Naive thymus-derived CD4-positive, alpha-beta T cell (primary cell): ENCODE data around the gene HOXB3. TPM values are rescaled to one million over a fixed set of nuclear protein-coding genes. Genes with fewer than 3 reads are reported as not detected.
"Not testable (repeated sequence)": the region's sequence is repeated elsewhere in the genome, so short reads cannot be mapped to it uniquely, and the experiment has no call there.

Experiments used
- ATAC-seq: fragments of 150-1000 bp; cut with Tn5 transposase; 2 replicates; pipeline ENCODE4 v1.10.0; 2021; ENCODE audit warnings: mild to moderate bottlenecking, moderate library complexity
- CTCF ChIA-PET: fragments of 350-600 bp; sonication (Branson Sonifier 250); formaldehyde crosslinking; loops from one replicate; lab custom pipeline; 2021; ENCODE audit warnings: antibody characterized with exemption; lab: Charles Lee
- POLR2A ChIA-PET: fragments of 350-600 bp; sonication (Branson Sonifier 250); formaldehyde crosslinking; loops from one replicate; lab custom pipeline; 2021; ENCODE audit warnings: antibody characterized with exemption, inconsistent platforms; lab: Charles Lee
- DNase-seq, 9 donors: peaks; one replicate each; pipeline versions ENCODE4 v3.0.0 to v3.0.0-alpha.2; 2020 to 2022; ENCODE audit warnings: mixed read lengths in 1 of 9
- H3K27ac ChIP-seq: one replicate; pipeline ENCODE4 v1.7.0; 2013; ENCODE audit warnings: mild to moderate bottlenecking, low read depth, low read length, moderate library complexity
- H3K27me3 ChIP-seq, 2 donors: one replicate each; pipeline ENCODE4 v1.7.0; 2013; ENCODE audit warnings: low read length in 2 of 2, mild to moderate bottlenecking in 2 of 2, moderate library complexity in 2 of 2; ENCODE audit not compliant: control insufficient read depth in 2 of 2, insufficient read depth in 2 of 2
- H3K36me3 ChIP-seq, 3 experiments: 1 replicate in 2 of 3; 2 replicates in 1 of 3; pipeline ENCODE4 v1.7.0; 2013; ENCODE audit warnings: low read length in 3 of 3, mild to moderate bottlenecking in 3 of 3, moderate library complexity in 1 of 3; ENCODE audit not compliant: insufficient read depth in 3 of 3, control insufficient read depth in 2 of 3
- H3K4me1 ChIP-seq, 2 donors: one replicate each; pipeline ENCODE4 v1.7.0; 2013; ENCODE audit warnings: low read length in 2 of 2, mild to moderate bottlenecking in 2 of 2, moderate library complexity in 1 of 2; ENCODE audit not compliant: control insufficient read depth in 2 of 2, insufficient read depth in 2 of 2
- H3K4me3 ChIP-seq: 2 replicates; pipeline ENCODE4 v1.7.0; 2013; ENCODE audit warnings: mild to moderate bottlenecking, low read length
- H3K9me3 ChIP-seq, 3 experiments: 1 replicate in 2 of 3; 2 replicates in 1 of 3; pipeline ENCODE4 v1.7.0; 2013; ENCODE audit warnings: low read length in 3 of 3; ENCODE audit not compliant: control insufficient read depth in 2 of 3
- H3K27ac Mint-ChIP-seq, 9 donors: one replicate each; pipeline ENCODE4 v1.8.0; 2020 to 2022; ENCODE audit warnings: mixed read lengths in 9 of 9, mild to moderate bottlenecking in 8 of 9, moderate library complexity in 5 of 9, inconsistent platforms in 2 of 9
- H3K27me3 Mint-ChIP-seq, 5 donors: one replicate each; pipeline ENCODE4 v1.8.0; 2021 to 2022; ENCODE audit warnings: mixed read lengths in 5 of 5, mild to moderate bottlenecking in 1 of 5
- H3K36me3 Mint-ChIP-seq, 5 donors: one replicate each; pipeline ENCODE4 v1.8.0; 2020 to 2022; ENCODE audit warnings: mixed read lengths in 5 of 5, mild to moderate bottlenecking in 3 of 5, inconsistent platforms in 1 of 5
- H3K4me1 Mint-ChIP-seq, 7 donors: one replicate each; pipeline ENCODE4 v1.8.0; 2020 to 2022; ENCODE audit warnings: mixed read lengths in 7 of 7, mild to moderate bottlenecking in 3 of 7, inconsistent platforms in 1 of 7
- H3K4me3 Mint-ChIP-seq, 10 donors: one replicate each; pipeline ENCODE4 v1.8.0; 2020 to 2022; ENCODE audit warnings: mild to moderate bottlenecking in 10 of 10, mixed read lengths in 10 of 10, moderate library complexity in 6 of 10, inconsistent platforms in 2 of 10
- H3K9me3 Mint-ChIP-seq, 11 donors: one replicate each; pipeline ENCODE4 v1.8.0; 2020 to 2022; ENCODE audit warnings: mixed read lengths in 11 of 11, mild to moderate bottlenecking in 4 of 11, inconsistent platforms in 1 of 11, moderate library complexity in 1 of 11
- intact Hi-C, 2 donors: fragments of 100-400 bp; cut with micrococcal nuclease; formaldehyde crosslinking; loops; one replicate each; pipeline ENCODE4 v1.15.1; 2023
- polyA plus RNA-seq, 2 donors: library from polyadenylated mRNA; unstranded; fragments of 300-500 nt; fragmentation: Illumina TruSeq; gene quantifications; one replicate each; pipeline ENCODE4 v1.2.3, GENCODE V29; 2021
- total RNA-seq, 6 experiments: library from RNA in 5 of 6; stranded (reverse) in 5 of 6; gene quantifications; 1 replicate in 5 of 6; 2 replicates in 1 of 6; pipeline ENCODE4 v1.2.3 and lab custom pipeline; 2021 to 2026

Gene HOXB3
- total and polyA plus RNA-seq, 7 experiments from 2014 or later = 0.11 to 14.6 (median 5.8) TPM; not detected in 1

DNA sequence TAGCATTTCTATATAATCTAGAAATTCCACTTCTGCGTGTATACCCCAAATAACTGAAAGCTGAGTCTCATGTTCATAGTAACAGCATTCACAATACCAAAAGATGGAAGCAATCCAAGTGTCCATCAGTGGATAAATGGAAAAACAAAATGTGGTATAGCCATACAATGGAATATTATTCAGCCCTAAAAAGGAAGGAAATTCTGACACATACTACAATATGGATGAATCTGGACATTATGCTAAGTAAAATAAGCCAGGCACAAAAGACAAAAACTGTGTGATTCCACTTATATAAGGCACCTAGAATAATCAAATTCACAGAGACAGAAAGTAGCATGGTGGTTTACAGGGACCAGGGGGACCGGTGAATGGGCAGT, 79.7 kb downstream of the HOXB3 start:
- H3K4me1 Mint-ChIP-seq = peaks cover 6 to 79% (median 24%) of the 10 kb centered on the region in 7 donors
- H3K36me3 Mint-ChIP-seq = peaks cover 0 to 15% (median 0%) of the 10 kb centered on the region in 5 donors
- no peak for DNase-seq
- no peaks in the 10 kb centered on the region for H3K9me3 Mint-ChIP-seq
- ATAC-seq = no peak
- H3K36me3 ChIP-seq = no peaks in the 10 kb centered on the region
- no peak overlapping the region for H3K27ac ChIP-seq
- peak overlapping the region in 1 of 10 donors; percentile 32 for H3K4me3 Mint-ChIP-seq
- no peaks in the 10 kb centered on the region for H3K9me3 ChIP-seq
- ChIA-PET CTCF (no interaction called here), POLR2A (interaction anchor here (0.7 kb wide), 1 partner anchor 609 kb away, joined by 3 read pairs; no protein-coding TSS in a partner anchor)
- H3K27ac Mint-ChIP-seq = peak overlapping the region in 2 of 9 donors; percentile 81 to 93
- H3K27me3 ChIP-seq = no peaks in the 10 kb centered on the region
- intact Hi-C loops = loop anchor here in 1 of 2 donors (5.0 kb wide), 1 partner anchor 67 kb away; the partner anchor contains the start of gene HOXB4
- H3K27me3 Mint-ChIP-seq = peaks cover 0 to 36% (median 18%) of the 10 kb centered on the region in 5 donors
- H3K4me1 ChIP-seq = peaks cover 0 to 3% of the 10 kb centered on the region in 2 donors
- no peak overlapping the region for H3K4me3 ChIP-seq

DNA sequence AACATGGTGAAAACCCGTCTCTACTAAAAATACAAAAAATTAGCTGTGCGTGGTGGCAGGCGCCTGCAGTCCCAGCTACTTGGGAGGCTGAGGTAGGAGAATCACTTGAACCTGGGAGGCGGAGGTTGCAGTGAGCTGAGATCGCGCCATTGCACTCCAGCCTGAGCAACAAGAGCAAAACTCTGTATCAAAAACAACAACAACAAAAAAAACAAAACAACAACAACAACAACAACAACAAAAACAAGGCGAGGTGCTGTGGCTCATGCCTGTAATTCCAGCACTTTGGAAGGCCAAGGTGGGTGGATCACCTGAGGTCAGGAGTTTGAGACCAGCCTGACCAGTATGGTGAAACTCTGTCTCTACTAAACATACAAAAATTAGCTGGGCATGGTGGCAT, 80.3 kb downstream of the HOXB3 start:
- H3K27me3 ChIP-seq, H3K4me1 ChIP-seq, ATAC-seq, H3K4me3 ChIP-seq, DNase-seq, H3K9me3 ChIP-seq, CTCF ChIA-PET, H3K27ac ChIP-seq, H3K36me3 ChIP-seq, H3K9me3 Mint-ChIP-seq: not testable (repeated sequence)
- POLR2A ChIA-PET = interaction anchor here (0.7 kb wide), 1 partner anchor 608 kb away, joined by 3 read pairs; no protein-coding TSS in a partner anchor
- Mint-ChIP-seq H3K36me3 (peaks cover 0 to 11% (median 0%) of the 10 kb centered on the region in 5 donors), H3K4me1 (peaks cover 6 to 85% (median 24%) of the 10 kb centered on the region in 7 donors), H3K27me3 (peaks cover 0 to 29% (median 11%) of the 10 kb centered on the region in 5 donors), H3K4me3 (peak overlapping the region in 1 of 10 donors; percentile 17), H3K27ac (peak overlapping the region in 1 of 9 donors; percentile 20)
- intact Hi-C loops = loop anchor here in 1 of 2 donors (5.0 kb wide), 2 partner anchors 52 to 68 kb away; partner anchors contain the start of gene HOXB4

DNA sequence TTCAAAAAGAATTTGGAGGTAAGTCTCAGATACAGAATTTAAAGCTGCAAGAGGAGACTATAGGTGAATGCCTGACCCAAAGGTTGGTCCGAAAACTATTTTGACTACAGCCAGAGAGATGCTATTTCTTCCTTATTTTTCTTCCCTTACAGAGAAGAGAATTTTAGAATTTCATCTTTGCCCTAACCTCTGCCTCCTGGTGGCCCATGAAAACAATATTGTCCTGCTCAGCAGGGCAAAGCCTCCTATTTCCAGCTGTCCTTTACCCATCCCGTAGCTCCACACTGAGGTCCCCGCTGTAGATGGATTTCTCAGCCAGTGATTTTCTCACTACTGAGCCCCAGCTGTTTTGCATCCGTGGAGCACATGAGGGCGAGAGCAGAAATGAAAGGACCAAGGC, 83.8 kb downstream of the HOXB3 start:
- no peak overlapping the region for H3K27ac ChIP-seq
- H3K27me3 Mint-ChIP-seq = peaks cover 6 to 26% (median 24%) of the 10 kb centered on the region in 5 donors
- no peaks in the 10 kb centered on the region for H3K9me3 ChIP-seq
- H3K36me3 ChIP-seq = no peaks in the 10 kb centered on the region
- peaks cover 0 to 6% (median 0%) of the 10 kb centered on the region in 5 donors for H3K36me3 Mint-ChIP-seq
- POLR2A ChIA-PET = no interaction called here
- no peak overlapping the region for H3K4me3 ChIP-seq
- CTCF ChIA-PET = interaction anchor here (1.4 kb wide), 1 partner anchor 87 kb away, joined by 4 read pairs; no protein-coding TSS in a partner anchor
- no peak for ATAC-seq
- intact Hi-C loops = loop anchor here in 1 of 2 donors (1.0 to 5.0 kb wide), 4 partner anchors 13 to 65 kb away; no protein-coding TSS in a partner anchor
- no peaks in the 10 kb centered on the region for H3K27me3 ChIP-seq
- peak overlapping the region in 2 of 9 donors; percentile 20 to 91 for H3K27ac Mint-ChIP-seq
- peaks cover 0 to 3% (median 0%) of the 10 kb centered on the region in 11 donors for H3K9me3 Mint-ChIP-seq
- DNase-seq = no peak
- H3K4me1 ChIP-seq = peaks cover 0 to 5% of the 10 kb centered on the region in 2 donors
- H3K4me1 Mint-ChIP-seq = peaks cover 0 to 65% (median 6%) of the 10 kb centered on the region in 7 donors
- peak overlapping the region in 1 of 10 donors; percentile 46 for H3K4me3 Mint-ChIP-seq

DNA sequence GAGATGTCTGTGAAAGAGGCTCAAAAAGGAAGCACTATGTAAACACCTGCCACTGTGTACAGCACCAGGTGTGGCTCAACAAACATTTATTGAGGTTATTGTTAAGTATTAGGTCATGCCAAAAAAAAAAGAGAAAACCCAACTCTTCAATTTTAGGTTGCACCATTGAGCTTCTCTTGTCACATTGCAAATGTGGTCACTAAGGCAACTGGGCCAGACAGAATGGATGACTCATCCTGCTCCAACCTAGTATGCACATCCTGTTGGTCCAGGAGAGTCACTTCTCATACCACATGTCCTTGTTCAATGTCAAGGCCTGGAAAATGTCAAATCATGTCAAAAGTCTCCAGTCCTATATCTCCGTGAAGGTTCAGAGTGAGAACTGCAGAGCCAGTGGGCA, 84.3 kb downstream of the HOXB3 start:
- no peaks in the 10 kb centered on the region for H3K9me3 ChIP-seq
- peak in 2 of 9 donors; percentile 30 to 33 for DNase-seq
- intact Hi-C loops = loop anchor here in 1 of 2 donors (1.0 to 5.0 kb wide), 4 partner anchors 13 to 64 kb away; no protein-coding TSS in a partner anchor
- peaks cover 0 to 5% of the 10 kb centered on the region in 2 donors for H3K4me1 ChIP-seq
- H3K36me3 ChIP-seq = no peaks in the 10 kb centered on the region
- ChIA-PET POLR2A (no interaction called here), CTCF (no interaction called here)
- H3K27ac Mint-ChIP-seq = peak overlapping the region in 3 of 9 donors; percentile 18 to 91 (median 20)
- no peak overlapping the region for H3K27ac ChIP-seq
- H3K27me3 ChIP-seq = no peaks in the 10 kb centered on the region
- peaks cover 6 to 31% (median 24%) of the 10 kb centered on the region in 5 donors for H3K27me3 Mint-ChIP-seq
- H3K36me3 Mint-ChIP-seq = peaks cover 0 to 6% (median 0%) of the 10 kb centered on the region in 5 donors
- H3K4me1 Mint-ChIP-seq = peaks cover 0 to 60% (median 4%) of the 10 kb centered on the region in 7 donors
- no peak overlapping the region for H3K4me3 ChIP-seq
- H3K9me3 Mint-ChIP-seq = peaks cover 0 to 4% (median 0%) of the 10 kb centered on the region in 11 donors
- peak overlapping the region in 1 of 10 donors; percentile 46 for H3K4me3 Mint-ChIP-seq
- peak; percentile 89 for ATAC-seq

DNA sequence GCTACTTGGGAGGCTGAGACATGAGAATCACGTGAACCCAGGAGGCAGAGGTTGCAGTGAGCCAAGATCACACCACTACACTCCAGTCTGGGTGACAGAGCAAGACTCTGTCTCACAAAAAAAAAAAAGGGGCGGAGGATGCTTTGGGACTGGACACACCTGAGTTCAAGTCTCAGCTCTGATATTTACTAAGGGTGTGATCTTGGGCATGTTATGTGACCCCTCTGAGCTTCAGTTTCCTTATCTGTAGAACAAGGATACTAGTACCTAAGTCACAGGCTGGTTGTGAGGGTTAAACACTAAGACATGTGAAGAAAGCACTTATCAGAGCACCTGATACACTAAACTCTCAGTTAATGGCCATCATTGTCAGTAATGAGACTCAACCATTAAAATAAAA, 85.1 kb downstream of the HOXB3 start:
- no peak overlapping the region for H3K27ac ChIP-seq
- no peak overlapping the region for H3K4me3 ChIP-seq
- intact Hi-C loops = loop anchor here in 1 of 2 donors (5.0 kb wide), 1 partner anchor 48 kb away; no protein-coding TSS in a partner anchor

DNA sequence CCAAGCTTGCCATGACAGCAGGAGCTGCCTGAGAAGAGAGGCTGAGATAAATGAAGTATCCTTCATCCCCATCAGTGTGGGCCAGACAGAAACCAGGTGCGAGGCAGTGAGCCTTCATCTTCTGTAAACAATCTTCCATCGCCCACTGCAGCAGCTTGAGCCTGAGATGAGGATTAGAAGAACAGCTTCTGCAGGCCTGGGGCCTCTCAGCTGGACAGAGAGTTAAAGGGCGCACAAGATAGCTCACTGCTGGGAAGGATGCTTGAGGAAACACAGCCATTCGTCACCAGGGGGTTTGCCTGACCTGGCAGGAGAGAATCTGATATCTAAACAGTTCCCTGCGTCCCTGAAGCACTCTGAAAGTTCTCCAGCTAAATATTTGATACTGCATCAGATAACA, 86.3 kb downstream of the HOXB3 start:
- CTCF ChIA-PET = interaction anchor here (0.8 to 1.4 kb wide), 3 partner anchors 11 to 84 kb away, joined by 3 to 5 read pairs (median 3); no protein-coding TSS in a partner anchor

More for the DNA sequence above, 85.1 kb downstream of the HOXB3 start:
- peaks cover 0 to 6% (median 0%) of the 10 kb centered on the region in 5 donors for H3K36me3 Mint-ChIP-seq
- CTCF ChIA-PET = no interaction called here
- H3K4me1 ChIP-seq = peaks cover 0 to 5% of the 10 kb centered on the region in 2 donors
- H3K4me1 Mint-ChIP-seq = peaks cover 0 to 54% (median 0%) of the 10 kb centered on the region in 7 donors
- peak overlapping the region in 1 of 10 donors; percentile 67 for H3K4me3 Mint-ChIP-seq
- H3K27me3 ChIP-seq = no peaks in the 10 kb centered on the region
- peak overlapping the region in 2 of 9 donors; percentile 18 to 92 for H3K27ac Mint-ChIP-seq
- POLR2A ChIA-PET = interaction anchor here (2.4 kb wide), 1 partner anchor 36 kb away, joined by 7 read pairs; no protein-coding TSS in a partner anchor
- peaks cover 0 to 4% (median 0%) of the 10 kb centered on the region in 11 donors for H3K9me3 Mint-ChIP-seq
- ATAC-seq = no peak
- peaks cover 6 to 39% (median 24%) of the 10 kb centered on the region in 5 donors for H3K27me3 Mint-ChIP-seq
- no peaks in the 10 kb centered on the region for H3K9me3 ChIP-seq
- no peak for DNase-seq
- no peaks in the 10 kb centered on the region for H3K36me3 ChIP-seq

More for the DNA sequence above, 86.3 kb downstream of the HOXB3 start:
- Histone ChIP-seq H3K27me3 (no peaks in the 10 kb centered on the region), H3K4me1 (peaks cover 0 to 5% of the 10 kb centered on the region in 2 donors), H3K4me3 (no peak overlapping the region), H3K27ac (no peak overlapping the region), H3K9me3 (no peaks in the 10 kb centered on the region), H3K36me3 (no peaks in the 10 kb centered on the region)
- peaks cover 0 to 46% (median 0%) of the 10 kb centered on the region in 7 donors for H3K4me1 Mint-ChIP-seq
- ATAC-seq = no peak
- H3K27me3 Mint-ChIP-seq = peaks cover 6 to 48% (median 24%) of the 10 kb centered on the region in 5 donors
- no peak overlapping the region for H3K4me3 Mint-ChIP-seq
- POLR2A ChIA-PET = interaction anchor here (2.4 kb wide), 1 partner anchor 37 kb away, joined by 7 read pairs; no protein-coding TSS in a partner anchor
- intact Hi-C loops = no loop called here
- no peak for DNase-seq
- H3K36me3 Mint-ChIP-seq = peaks cover 0 to 5% (median 0%) of the 10 kb centered on the region in 5 donors
- peak overlapping the region in 2 of 9 donors; percentile 26 to 46 for H3K27ac Mint-ChIP-seq
- H3K9me3 Mint-ChIP-seq = peaks cover 0 to 4% (median 0%) of the 10 kb centered on the region in 11 donors
